Osteocyte (in vitro differentiated cells): Measurements from ENCODE around the gene PILRB. TPM values are rescaled to one million over a fixed set of nuclear protein-coding genes. Genes with fewer than 3 reads are reported as not detected.

Experiments
- DNase-seq: peaks from one replicate; pipeline ENCODE4 v3.0.0; 2021; ENCODE audit warnings: mixed read lengths; ENCODE audit not compliant: unreplicated experiment; ENCODE audit errors: extremely low spot score
- H3K27ac Mint-ChIP-seq: one replicate; pipeline ENCODE4 v1.8.0; 2021; ENCODE audit warnings: mild to moderate bottlenecking, mixed read lengths; ENCODE audit not compliant: unreplicated experiment
- H3K27me3 Mint-ChIP-seq: one replicate; pipeline ENCODE4 v1.8.0; 2021; ENCODE audit warnings: mixed read lengths; ENCODE audit not compliant: unreplicated experiment
- H3K36me3 Mint-ChIP-seq: one replicate; pipeline ENCODE4 v1.8.0; 2021; ENCODE audit warnings: mixed read lengths; ENCODE audit not compliant: unreplicated experiment
- H3K4me1 Mint-ChIP-seq: one replicate; pipeline ENCODE4 v1.8.0; 2021; ENCODE audit warnings: mixed read lengths; ENCODE audit not compliant: unreplicated experiment
- H3K4me3 Mint-ChIP-seq: one replicate; pipeline ENCODE4 v1.8.0; 2021; ENCODE audit warnings: mild to moderate bottlenecking, moderate library complexity, mixed read lengths; ENCODE audit not compliant: unreplicated experiment
- H3K9me3 Mint-ChIP-seq: one replicate; pipeline ENCODE4 v1.8.0; 2021; ENCODE audit warnings: mixed read lengths; ENCODE audit not compliant: unreplicated experiment
- total RNA-seq: library from RNA; stranded (reverse); gene quantifications from 2 replicates; pipeline ENCODE4 v1.2.1, GENCODE V29; 2021
- TF ChIP-seq, protein P1 (sequence below): fragments of 200-600 bp; sonication (generic); IDR thresholded peaks from 2 replicates; pipeline ENCODE4 v1.5.0; 2021; ENCODE audit warnings: antibody characterized with exemption, mild to moderate bottlenecking, moderate library complexity

PILRB gene
- total RNA-seq, 1 donor from 2014 or later, result 38.7 TPM

DNA sequence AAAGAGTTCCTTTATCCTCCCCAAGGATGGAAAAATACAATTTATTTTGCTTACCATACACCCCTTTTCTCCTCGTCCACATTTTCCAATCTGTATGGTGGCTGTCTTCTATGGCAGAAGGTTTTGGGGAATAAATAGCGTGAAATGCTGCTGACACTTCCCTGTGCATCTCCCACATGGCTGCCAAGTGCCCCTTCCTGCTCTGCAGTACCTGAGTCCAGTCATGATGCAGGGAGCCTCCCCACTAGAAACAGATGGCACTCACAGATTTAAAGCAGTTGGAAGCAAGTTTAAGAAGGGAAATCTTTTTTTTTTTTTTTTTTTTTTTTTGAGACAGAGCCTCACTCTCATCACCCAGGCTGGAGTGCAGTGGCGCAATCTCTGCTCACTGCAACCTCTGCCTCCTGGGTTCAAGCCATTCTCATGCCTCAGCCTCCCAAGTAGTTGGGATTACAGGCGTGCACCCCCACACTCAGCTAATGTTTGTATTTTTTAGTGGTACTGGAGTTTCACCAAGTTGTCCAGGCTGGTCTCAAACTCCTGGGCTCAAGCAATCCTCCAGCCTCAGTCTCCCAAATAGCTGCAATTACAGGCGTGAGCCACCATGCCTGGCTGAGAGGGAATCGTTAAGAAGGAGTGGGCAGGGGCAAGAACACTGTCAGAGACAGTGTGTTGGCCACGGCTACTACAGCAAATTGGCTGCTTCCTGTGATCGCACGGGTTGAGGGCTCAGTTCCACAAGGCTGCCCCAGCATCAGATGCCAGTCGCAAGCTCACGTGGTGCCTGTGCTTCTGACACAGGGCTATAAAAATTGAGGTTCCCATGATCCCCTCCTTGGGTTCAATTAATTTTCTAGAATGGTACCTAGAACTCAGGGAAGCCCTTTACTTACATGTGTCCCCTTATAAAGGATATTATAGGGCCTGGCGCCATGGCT lies 10.0 kb downstream of the PILRB start:
- Mint-ChIP-seq H3K4me3 (no peak overlapping the region), H3K36me3 (peaks cover 15% of the 10 kb centered on the region), H3K9me3 (no peaks in the 10 kb centered on the region), H3K27ac (no peak overlapping the region), H3K27me3 (no peaks in the 10 kb centered on the region), H3K4me1 (no peaks in the 10 kb centered on the region)
- no peak for DNase-seq
- TF ChIP-seq, protein P1, sequence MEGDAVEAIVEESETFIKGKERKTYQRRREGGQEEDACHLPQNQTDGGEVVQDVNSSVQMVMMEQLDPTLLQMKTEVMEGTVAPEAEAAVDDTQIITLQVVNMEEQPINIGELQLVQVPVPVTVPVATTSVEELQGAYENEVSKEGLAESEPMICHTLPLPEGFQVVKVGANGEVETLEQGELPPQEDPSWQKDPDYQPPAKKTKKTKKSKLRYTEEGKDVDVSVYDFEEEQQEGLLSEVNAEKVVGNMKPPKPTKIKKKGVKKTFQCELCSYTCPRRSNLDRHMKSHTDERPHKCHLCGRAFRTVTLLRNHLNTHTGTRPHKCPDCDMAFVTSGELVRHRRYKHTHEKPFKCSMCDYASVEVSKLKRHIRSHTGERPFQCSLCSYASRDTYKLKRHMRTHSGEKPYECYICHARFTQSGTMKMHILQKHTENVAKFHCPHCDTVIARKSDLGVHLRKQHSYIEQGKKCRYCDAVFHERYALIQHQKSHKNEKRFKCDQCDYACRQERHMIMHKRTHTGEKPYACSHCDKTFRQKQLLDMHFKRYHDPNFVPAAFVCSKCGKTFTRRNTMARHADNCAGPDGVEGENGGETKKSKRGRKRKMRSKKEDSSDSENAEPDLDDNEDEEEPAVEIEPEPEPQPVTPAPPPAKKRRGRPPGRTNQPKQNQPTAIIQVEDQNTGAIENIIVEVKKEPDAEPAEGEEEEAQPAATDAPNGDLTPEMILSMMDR, result no peak

DNA sequence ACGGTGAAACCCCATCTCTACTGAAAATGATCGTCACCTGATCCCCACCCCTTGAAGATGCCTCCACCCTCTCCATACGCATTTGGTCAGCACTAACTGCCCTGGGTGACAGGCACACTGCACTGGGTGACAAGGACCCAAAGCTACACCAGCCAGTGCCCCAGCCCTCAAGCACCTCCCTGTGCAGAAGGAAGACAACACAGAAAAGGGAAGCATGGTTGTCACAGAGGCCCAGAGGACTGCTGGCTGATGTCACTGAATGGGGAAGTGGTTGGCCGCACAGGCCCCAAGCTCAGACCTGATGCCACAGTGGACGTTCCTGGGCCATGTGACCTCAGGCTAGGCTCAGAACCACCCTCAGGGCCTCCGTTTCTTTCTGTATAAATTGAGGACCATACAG lies 11.2 kb downstream of the PILRB start:
- no peak overlapping the region for H3K4me3 Mint-ChIP-seq
- H3K27ac Mint-ChIP-seq, result no peak overlapping the region
- H3K27me3 Mint-ChIP-seq, result no peaks in the 10 kb centered on the region
- H3K9me3 Mint-ChIP-seq, result no peaks in the 10 kb centered on the region
- H3K36me3 Mint-ChIP-seq, result peaks cover 5% of the 10 kb centered on the region
- DNase-seq, result no peak
- no peaks in the 10 kb centered on the region for H3K4me1 Mint-ChIP-seq
- TF ChIP-seq, protein P1, result no peak

DNA sequence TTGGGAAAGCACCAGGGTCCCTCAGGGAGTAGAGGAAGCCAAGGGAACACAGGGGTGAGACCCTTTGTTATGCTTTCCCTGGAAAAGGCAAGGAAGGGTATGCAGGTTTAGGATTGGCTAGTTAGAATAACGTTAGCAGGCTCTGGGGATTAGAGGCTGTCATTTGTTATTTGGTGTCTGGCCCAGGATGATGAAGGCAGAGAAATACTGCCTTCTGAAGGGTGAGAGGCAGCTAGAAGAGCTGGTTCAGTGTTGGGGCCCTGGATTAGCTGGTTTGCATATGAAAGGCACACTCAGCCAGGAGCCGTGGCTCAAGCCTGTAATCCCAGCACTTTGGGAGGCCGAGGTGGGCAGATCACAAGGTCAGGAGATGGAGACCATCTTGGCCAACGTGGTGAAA lies 12.4 kb downstream of the PILRB start:
- H3K9me3 Mint-ChIP-seq, result no peaks in the 10 kb centered on the region
- DNase-seq, result no peak
- no peaks in the 10 kb centered on the region for H3K4me1 Mint-ChIP-seq
- no peak overlapping the region for H3K27ac Mint-ChIP-seq
- TF ChIP-seq, protein P1, result no peak
- no peaks in the 10 kb centered on the region for H3K36me3 Mint-ChIP-seq
- no peak overlapping the region for H3K4me3 Mint-ChIP-seq
- H3K27me3 Mint-ChIP-seq, result no peaks in the 10 kb centered on the region

DNA sequence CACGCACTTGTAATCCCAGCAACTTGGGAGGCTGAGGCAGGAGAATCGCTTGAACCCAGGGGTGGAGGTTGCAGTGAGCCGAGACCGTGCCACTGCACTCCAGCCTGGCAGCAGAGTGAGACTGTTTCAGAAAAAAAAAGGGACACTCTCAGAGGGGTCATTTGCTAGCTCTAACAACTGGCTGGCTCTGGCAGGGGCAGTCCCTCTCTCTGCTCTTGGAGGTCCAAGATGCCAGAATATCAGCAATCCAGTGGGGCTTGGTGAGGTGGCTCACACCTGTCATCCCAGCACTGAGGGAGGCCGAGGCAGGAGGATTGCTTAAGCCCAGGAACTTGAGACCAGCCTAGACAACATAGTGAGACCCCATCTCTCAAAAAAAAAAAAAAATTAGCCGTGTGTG lies 12.8 kb downstream of the PILRB start:
- H3K27ac Mint-ChIP-seq, result no peak overlapping the region

DNA sequence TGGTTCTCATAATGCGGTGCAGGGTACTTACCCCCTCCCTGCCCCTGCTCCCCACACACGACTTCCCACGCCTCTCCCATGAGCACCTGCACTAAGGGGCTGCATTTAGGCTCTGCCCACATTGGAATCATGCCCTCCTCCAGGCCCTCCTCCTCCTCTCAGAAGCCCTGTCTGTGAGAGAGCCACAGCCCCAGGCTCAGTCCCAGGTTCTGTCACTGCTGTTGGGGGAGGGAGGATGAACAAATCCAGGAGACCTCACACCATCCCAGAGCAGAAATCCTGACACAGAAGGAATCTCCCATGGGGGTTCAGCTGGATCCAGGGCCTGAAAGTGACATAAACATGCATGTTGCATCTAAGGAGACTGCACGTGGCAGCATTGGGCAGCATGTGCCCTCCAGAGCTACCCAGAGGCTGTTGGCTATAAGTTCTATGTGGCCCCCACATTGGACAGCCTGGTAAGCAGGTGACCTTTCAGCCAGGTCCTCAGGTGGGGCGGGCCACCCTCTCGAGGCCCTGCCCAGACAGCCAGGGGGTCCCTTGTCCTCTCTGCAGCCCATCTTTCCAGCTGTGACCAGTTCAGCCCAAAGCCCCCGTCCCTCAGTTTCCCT lies 13.7 kb downstream of the PILRB start:
- no peak for DNase-seq
- Mint-ChIP-seq H3K36me3 (no peaks in the 10 kb centered on the region), H3K27ac (no peak overlapping the region), H3K27me3 (no peaks in the 10 kb centered on the region), H3K9me3 (no peaks in the 10 kb centered on the region), H3K4me3 (no peak overlapping the region), H3K4me1 (no peaks in the 10 kb centered on the region)
- TF ChIP-seq, protein P1, result no peak

More for the DNA sequence above, 12.8 kb downstream of the PILRB start:
- DNase-seq, result no peak
- Mint-ChIP-seq H3K36me3 (no peaks in the 10 kb centered on the region), H3K9me3 (no peaks in the 10 kb centered on the region), H3K4me1 (no peaks in the 10 kb centered on the region), H3K27me3 (no peaks in the 10 kb centered on the region), H3K4me3 (no peak overlapping the region)
- TF ChIP-seq, protein P1, result no peak
